Keratinocyte (primary cell): Measurements from ENCODE around the gene FGD4. TPM values are rescaled to one million over a fixed set of nuclear protein-coding genes. Genes with fewer than 3 reads are reported as not detected.

Source experiments
- DNase-seq: peaks from one replicate; pipeline ENCODE4 v3.0.0-alpha.2; 2011; ENCODE audit warnings: low read depth, missing footprints, low spot score
- FAIRE-seq: peaks from 2 replicates; lab custom pipeline; 2011; peaks lifted over from hg19 to GRCh38; lab: Jason Lieb, UNC
- H2AFZ ChIP-seq: 2 replicates; pipeline ENCODE4 v1.6.0; 2012; ENCODE audit warnings: low read length, control low read depth, inconsistent platforms; ENCODE audit not compliant: control insufficient read depth
- H3K27ac ChIP-seq: 2 replicates; pipeline ENCODE4 v1.5.1; 2011; ENCODE audit warnings: low read length; ENCODE audit not compliant: control insufficient read depth, insufficient read depth
- H3K27me3 ChIP-seq: 3 replicates; pipeline ENCODE4 v1.6.0; 2011; ENCODE audit warnings: low read length; ENCODE audit not compliant: control insufficient read depth, insufficient read depth; ENCODE audit errors: extremely low read depth
- H3K36me3 ChIP-seq, 2 experiments: 2 replicates in 1 of 2; 3 replicates in 1 of 2; pipeline ENCODE4 v1.5.1; 2011; ENCODE audit warnings: low read length in 2 of 2, mild to moderate bottlenecking in 1 of 2; ENCODE audit not compliant: control insufficient read depth in 2 of 2, insufficient read depth in 2 of 2; ENCODE audit errors: extremely low read depth in 1 of 2
- H3K4me1 ChIP-seq: 3 replicates; pipeline ENCODE4 v1.5.1; 2011; ENCODE audit warnings: low read length; ENCODE audit not compliant: control insufficient read depth, insufficient read depth; ENCODE audit errors: extremely low read depth
- H3K4me2 ChIP-seq: 3 replicates; pipeline ENCODE4 v1.6.0; 2011; ENCODE audit warnings: low read depth, low read length; ENCODE audit not compliant: control insufficient read depth, insufficient read depth; ENCODE audit errors: extremely low read depth
- H3K4me3 ChIP-seq, 3 experiments: fragments of 200-600 bp in 1 of 3; sonication (generic) in 1 of 3; 2 replicates in 2 of 3; 3 replicates in 1 of 3; pipeline ENCODE4 v1.5.1; 2011 to 2016; ENCODE audit warnings: low read length in 3 of 3, mild to moderate bottlenecking in 3 of 3, control low read depth in 2 of 3, inconsistent platforms in 1 of 3, low read depth in 1 of 3, mixed read lengths in 1 of 3, mixed run types in 1 of 3, moderate library complexity in 1 of 3; ENCODE audit not compliant: control insufficient read depth in 2 of 3, insufficient read depth in 2 of 3; ENCODE audit errors: extremely low read depth in 1 of 3
- H3K79me2 ChIP-seq: 2 replicates; pipeline ENCODE4 v1.6.0; 2012; ENCODE audit warnings: low read length; ENCODE audit not compliant: control insufficient read depth, insufficient read depth
- H3K9ac ChIP-seq: 3 replicates; pipeline ENCODE4 v1.6.0; 2011; ENCODE audit warnings: low read length; ENCODE audit not compliant: control insufficient read depth, insufficient read depth; ENCODE audit errors: extremely low read depth
- H3K9me1 ChIP-seq: 3 replicates; pipeline ENCODE4 v1.6.0; 2011; ENCODE audit warnings: low read length; ENCODE audit not compliant: control insufficient read depth, insufficient read depth; ENCODE audit errors: extremely low read depth
- H3K9me3 ChIP-seq: 2 replicates; pipeline ENCODE4 v1.5.1; 2012; ENCODE audit warnings: low read depth, low read length; ENCODE audit not compliant: control insufficient read depth
- H4K20me1 ChIP-seq: 3 replicates; pipeline ENCODE4 v1.6.0; 2011; ENCODE audit warnings: low read length; ENCODE audit not compliant: control insufficient read depth, insufficient read depth; ENCODE audit errors: extremely low read depth
- CTCF ChIP-seq, 3 experiments: IDR thresholded peaks in 1 of 3; conservative IDR thresholded peaks in 1 of 3; optimal IDR thresholded peaks in 1 of 3; 2 replicates in 2 of 3; 3 replicates in 1 of 3; pipeline versions ENCODE3 to v1.5.1; 2011; ENCODE audit warnings: low read length in 3 of 3, mild to moderate bottlenecking in 3 of 3, moderate library complexity in 2 of 3, control low read depth in 1 of 3, inconsistent platforms in 1 of 3; ENCODE audit not compliant: insufficient read depth in 2 of 3; ENCODE audit errors: extremely low read depth in 1 of 3
- EZH2 ChIP-seq: IDR thresholded peaks from one replicate; pipeline ENCODE4 v1.6.1; 2012; ENCODE audit warnings: inconsistent platforms, mild to moderate bottlenecking, low read length, moderate library complexity
- dilution Hi-C: fragments of 300-500 bp; cut with MboI; formaldehyde crosslinking; loops from one replicate; pipeline ENCODE4 v1.7.0; 2020; ENCODE audit warnings: low sequenced_read_pairs; ENCODE audit not compliant: extremely low pct_ligation_motif_present
- polyA plus RNA-seq, 5 experiments: library from polyadenylated mRNA; depleted of rRNA in 3 of 5; stranded (reverse) in 3 of 5; stranded (forward) in 1 of 5; unstranded in 1 of 5; fragments of >200 nt; gene quantifications; 1 replicate in 1 of 5; 2 replicates in 3 of 5; 3 replicates in 1 of 5; pipeline versions ENCODE4 v1.2.1 to v1.2.3, GENCODE V29; 2011 to 2012; ENCODE audit warnings: missing spikeins in 2 of 5, low read depth in 1 of 5, low replicate concordance in 1 of 5

The FGD4 gene
- polyA plus RNA-seq, 1 donor (not counting 4 experiments of a cell fraction or from before 2014, with no cell fraction given): 10.5 TPM

DNA sequence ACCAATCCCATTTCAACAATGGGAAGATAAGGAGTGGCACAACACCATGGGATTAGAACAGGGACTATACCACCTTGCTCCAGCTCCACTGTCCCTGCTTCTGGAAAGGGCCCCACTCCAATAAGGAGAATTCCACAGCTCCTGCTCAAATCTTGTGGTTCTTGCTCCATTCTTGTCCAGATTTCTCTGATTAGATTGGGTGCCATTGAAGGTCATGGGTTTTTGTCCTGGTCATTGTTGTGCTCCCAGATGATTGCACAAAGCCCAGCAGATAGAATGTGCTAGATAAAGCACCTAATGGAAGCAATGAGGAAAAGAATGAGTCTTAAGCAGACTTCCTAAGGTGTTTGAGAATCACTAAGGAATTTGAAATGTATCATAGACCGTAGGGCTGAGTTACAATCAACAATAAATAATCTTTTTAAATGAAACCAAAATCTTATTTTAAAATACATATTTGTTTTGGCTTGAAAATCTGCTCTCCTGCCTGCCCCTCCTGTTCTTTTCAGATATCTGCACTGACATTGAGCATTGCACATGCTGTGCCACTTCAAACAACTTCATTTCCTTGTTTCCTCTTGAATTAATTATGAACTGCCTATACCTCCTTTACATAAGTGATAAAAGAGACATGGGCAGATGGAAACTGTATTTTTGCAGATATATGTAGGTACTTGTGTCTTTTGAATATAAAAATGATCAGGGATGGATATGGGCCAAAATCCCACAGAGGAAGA, 115.9 kb downstream of the FGD4 start:
- FAIRE-seq: no peak
- dilution Hi-C loops: no loop called here
- H3K27me3 ChIP-seq: no peaks in the 10 kb centered on the region

GRCh38 chr12:32516230-32516629, 116.9 kb downstream of the FGD4 start:
- no peaks in the 10 kb centered on the region for H3K36me3 ChIP-seq
- no peaks in the 10 kb centered on the region for H4K20me1 ChIP-seq
- no peak for FAIRE-seq
- DNase-seq: no peak
- peaks cover 3% of the 10 kb centered on the region for H3K79me2 ChIP-seq
- H3K4me1 ChIP-seq: no peaks in the 10 kb centered on the region
- no peak overlapping the region for H3K4me2 ChIP-seq
- no peak overlapping the region for H3K4me3 ChIP-seq
- no peaks in the 10 kb centered on the region for H3K9me1 ChIP-seq
- H3K27me3 ChIP-seq: no peaks in the 10 kb centered on the region
- TF ChIP-seq CTCF (optimal IDR thresholded peaks at IDR 0.05 in 1 of 3, IDR thresholded peaks at IDR 0.05 in 1 of 3, conservative IDR thresholded peaks at IDR 0.05 in 1 of 3; ENCODE audit: extremely low read depth in 1 of 3, insufficient read depth in 2 of 3, low read length in 3 of 3): no peak
- no peak for TF ChIP-seq EZH2
- no peak overlapping the region for H3K27ac ChIP-seq
- no peak overlapping the region for H3K9ac ChIP-seq
- dilution Hi-C loops: no loop called here
- H3K9me3 ChIP-seq: no peaks in the 10 kb centered on the region
- no peak overlapping the region for H2AFZ ChIP-seq

More for the DNA sequence above, 115.9 kb downstream of the FGD4 start:
- H3K4me1 ChIP-seq: no peaks in the 10 kb centered on the region
- no peak for DNase-seq
- no peak overlapping the region for H3K9ac ChIP-seq
- H3K4me3 ChIP-seq: no peak overlapping the region
- H3K79me2 ChIP-seq: peaks cover 7% of the 10 kb centered on the region
- H3K9me1 ChIP-seq: no peaks in the 10 kb centered on the region
- H2AFZ ChIP-seq: no peak overlapping the region
- H4K20me1 ChIP-seq: no peaks in the 10 kb centered on the region
- no peaks in the 10 kb centered on the region for H3K9me3 ChIP-seq
- TF ChIP-seq EZH2 (no peak), CTCF (optimal IDR thresholded peaks at IDR 0.05 in 1 of 3, IDR thresholded peaks at IDR 0.05 in 1 of 3, conservative IDR thresholded peaks at IDR 0.05 in 1 of 3; ENCODE audit: extremely low read depth in 1 of 3, insufficient read depth in 2 of 3, low read length in 3 of 3) (no peak)
- H3K27ac ChIP-seq: no peak overlapping the region
- H3K36me3 ChIP-seq: no peaks in the 10 kb centered on the region
- no peak overlapping the region for H3K4me2 ChIP-seq
